Testis (tissue), 2 donors: ENCODE measurements around the gene PTGER2.

Source experiments
- CTCF ChIP-seq, 3 experiments: fragments of 450-650 bp in 2 of 3; fragments of 200-600 bp in 1 of 3; sonication (generic) in 1 of 3; IDR thresholded peaks; one replicate each; pipeline ENCODE4 v1.5.1; 2016 to 2019; ENCODE audit warnings: antibody characterized with exemption in 3 of 3, mild to moderate bottlenecking in 2 of 3, moderate library complexity in 1 of 3
- POLR2A ChIP-seq: fragments of 450-650 bp; IDR thresholded peaks from one replicate; pipeline ENCODE4 v1.6.1; 2017; ENCODE audit warnings: antibody characterized with exemption, mild to moderate bottlenecking, moderate library complexity

GRCh38 chr14:52319919-52320318, 5.8 kb downstream of the PTGER2 start:
- no peak for TF ChIP-seq CTCF (IDR thresholded peaks at IDR 0.05)
- no peak for TF ChIP-seq POLR2A
